SK-N-SH (cell line): ENCODE results near the gene UBE2I.

Source experiments
- CTCF ChIP-seq: fragments of 200-600 bp; sonication (generic); IDR thresholded peaks from 2 replicates; pipeline ENCODE4 v1.6.1; 2017; ENCODE audit warnings: antibody characterized with exemption, mild to moderate bottlenecking, moderate library complexity
- EP300 ChIP-seq, 2 experiments: IDR thresholded peaks; 2 replicates each; pipeline versions ENCODE4 v1.4.0 to v1.6.1; 2012; ENCODE audit warnings: borderline replicate concordance in 1 of 2, low read depth in 1 of 2, low read length in 1 of 2
- EZH2phosphoT487 ChIP-seq: fragments of 200-600 bp; sonication (generic); IDR thresholded peaks from 2 replicates; pipeline ENCODE4 v1.6.1; 2017; ENCODE audit warnings: low read depth, mixed run types, mild to moderate bottlenecking, antibody characterized with exemption, moderate library complexity, borderline replicate concordance
- GABPA ChIP-seq: IDR thresholded peaks from 2 replicates; pipeline ENCODE4 v1.4.0; 2012; ENCODE audit warnings: low read depth, mild to moderate bottlenecking
- JUND ChIP-seq: IDR thresholded peaks from 2 replicates; pipeline ENCODE4 v1.4.0; 2012
- MAX ChIP-seq: IDR thresholded peaks from 2 replicates; pipeline ENCODE4 v1.4.0; 2012; ENCODE audit warnings: low read depth
- MEF2A ChIP-seq: IDR thresholded peaks from 2 replicates; pipeline ENCODE4 v1.4.0; 2012; ENCODE audit warnings: low read depth, borderline replicate concordance
- POLR2AphosphoS5 ChIP-seq: IDR thresholded peaks from 2 replicates; pipeline ENCODE4 v1.6.1; 2012; ENCODE audit warnings: low read depth, low read length
- RAD21 ChIP-seq: IDR thresholded peaks from 2 replicates; pipeline ENCODE4 v1.6.1; 2012; ENCODE audit warnings: mild to moderate bottlenecking, low read length
- RCOR1 ChIP-seq: fragments of 150-350 bp; IDR thresholded peaks from 2 replicates; pipeline ENCODE4 v1.6.1; 2017; ENCODE audit warnings: antibody characterized with exemption, low read length
- REST ChIP-seq: IDR thresholded peaks from 2 replicates; pipeline ENCODE4 v1.6.1; 2012; ENCODE audit warnings: mild to moderate bottlenecking, low read depth, low read length, moderate library complexity
- TAF1 ChIP-seq: IDR thresholded peaks from 2 replicates; pipeline ENCODE4 v1.6.1; 2012; ENCODE audit warnings: low read depth, mild to moderate bottlenecking, low read length, moderate library complexity, borderline replicate concordance
- TCF12 ChIP-seq: IDR thresholded peaks from 2 replicates; pipeline ENCODE4 v1.4.0; 2012

- TF ChIP-seq POLR2AphosphoS5 (no peak), CTCF (no peak), JUND (no peak), MAX (no peak), RCOR1 (no peak), TCF12 (no peak), EP300 (IDR thresholded peaks at IDR 0.05; ENCODE audit: borderline replicate concordance in 1 of 2, low read depth in 1 of 2, low read length in 1 of 2) (no peak), EZH2phosphoT487 (no peak), TAF1 (no peak), MEF2A (no peak), RAD21 (no peak), REST (no peak), GABPA (no peak)
These were observed 10.2 kb upstream of the UBE2I start for GRCh38 chr16:1299012-1299867.
